H1 (cell line): Measurements from ENCODE around the gene APP.

Experiments
- CTCF ChIP-seq, 3 experiments: IDR thresholded peaks; 1 replicate in 2 of 3; 2 replicates in 1 of 3; pipeline versions ENCODE4 v1.5.1 to v1.6.1; 2011; ENCODE audit warnings: low read length in 3 of 3, mild to moderate bottlenecking in 3 of 3, inconsistent platforms in 2 of 3, low read depth in 1 of 3, moderate library complexity in 1 of 3; ENCODE audit not compliant: insufficient read depth in 1 of 3; ENCODE audit errors: control extremely low read depth in 1 of 3
- JUND ChIP-seq: IDR thresholded peaks from 2 replicates; pipeline ENCODE4 v1.6.1; 2011; ENCODE audit warnings: mild to moderate bottlenecking, improper control_type of control experiment, low read length
- POLR2A ChIP-seq, 2 experiments: IDR thresholded peaks; 1 replicate in 1 of 2; 2 replicates in 1 of 2; pipeline ENCODE4 v1.6.1; 2011; ENCODE audit warnings: low read depth in 2 of 2, low read length in 2 of 2, mild to moderate bottlenecking in 2 of 2; ENCODE audit errors: control extremely low read depth in 1 of 2

GRCh38 chr21:26047279-26047967 lies 123.1 kb downstream of the APP start:
- TF ChIP-seq CTCF (IDR thresholded peaks at IDR 0.05; ENCODE audit: control extremely low read depth in 1 of 3, insufficient read depth in 1 of 3, low read depth in 1 of 3, low read length in 3 of 3) (no peak), POLR2A (IDR thresholded peaks at IDR 0.05; ENCODE audit: control extremely low read depth in 1 of 2, low read depth in 2 of 2, low read length in 2 of 2) (no peak), JUND (no peak)
